HK-2 (cell line): Measurements from ENCODE around the gene GCN1.
A peak's percentile ranks its signal among the peaks of the same experiment; 100 is the strongest.
"Not testable (repeated sequence)": the region's sequence is repeated elsewhere in the genome, so short reads cannot be mapped to it uniquely, and the experiment has no call there.

Experiments used
- DNase-seq: peaks from one replicate; pipeline ENCODE4 v3.0.0-alpha.2; 2018; ENCODE audit not compliant: unreplicated experiment

Gene GCN1

DNA sequence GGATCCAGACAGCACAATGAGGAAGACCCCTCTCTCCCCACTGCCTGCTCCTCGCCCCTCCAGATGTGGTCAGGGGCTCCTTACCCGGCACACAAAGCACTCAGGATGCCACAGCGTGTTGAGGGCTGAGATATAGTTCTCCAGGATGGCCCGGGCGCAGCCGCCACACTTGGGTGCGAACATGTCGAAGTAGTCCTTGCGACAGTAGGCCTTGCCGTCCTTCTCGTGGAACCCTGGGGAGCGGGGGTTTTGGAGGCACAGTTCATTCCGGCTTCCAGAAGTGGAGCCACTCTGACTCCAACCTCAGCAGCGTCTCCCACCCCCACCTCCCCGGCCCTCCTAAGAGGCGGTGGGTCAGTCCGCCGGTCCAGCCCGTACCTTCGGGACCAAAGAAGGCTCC is 19.2 kb upstream of the GCN1 start:
- no peak for DNase-seq

DNA sequence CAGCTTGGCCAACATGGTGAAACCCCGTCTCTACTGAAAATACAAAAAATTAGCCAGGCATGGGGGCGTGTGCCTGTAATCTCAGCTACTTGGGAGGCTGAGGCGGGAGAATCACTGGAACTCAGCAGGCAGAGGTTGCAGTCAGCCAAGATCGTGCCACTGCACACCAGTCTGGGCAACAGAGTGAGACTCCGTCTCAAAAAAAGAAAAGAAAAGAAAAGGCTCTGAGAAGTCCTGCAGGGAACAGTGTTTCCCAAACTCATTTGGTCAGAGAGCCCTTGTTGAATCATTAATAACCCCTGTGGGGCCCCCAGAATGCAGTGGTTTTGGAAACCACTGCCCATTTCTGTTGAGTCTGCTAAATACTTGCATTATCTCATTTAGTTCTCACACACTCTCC is 18.7 kb upstream of the GCN1 start:
- not testable (repeated sequence) for DNase-seq

DNA sequence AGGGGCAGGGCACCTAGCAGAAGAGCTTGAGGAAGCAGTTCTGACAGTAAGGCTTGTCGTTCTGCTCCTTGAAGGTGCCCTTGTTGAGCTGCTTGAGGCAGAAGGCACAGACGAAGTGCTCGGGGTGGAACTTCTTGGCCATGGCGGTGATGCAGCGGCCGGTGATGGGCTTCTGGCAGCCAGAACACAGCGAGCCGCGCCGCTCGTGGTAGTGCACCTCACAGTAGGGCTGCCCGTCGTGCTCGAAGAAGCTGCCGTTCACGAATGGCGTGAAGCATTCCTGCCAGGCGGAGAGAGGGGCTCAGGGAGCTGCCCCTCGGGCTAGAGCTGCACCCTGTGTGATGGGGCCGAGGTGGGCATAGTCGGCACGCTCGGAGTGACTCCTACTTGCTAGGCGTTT is 17.8 kb upstream of the GCN1 start:
- no peak for DNase-seq

DNA sequence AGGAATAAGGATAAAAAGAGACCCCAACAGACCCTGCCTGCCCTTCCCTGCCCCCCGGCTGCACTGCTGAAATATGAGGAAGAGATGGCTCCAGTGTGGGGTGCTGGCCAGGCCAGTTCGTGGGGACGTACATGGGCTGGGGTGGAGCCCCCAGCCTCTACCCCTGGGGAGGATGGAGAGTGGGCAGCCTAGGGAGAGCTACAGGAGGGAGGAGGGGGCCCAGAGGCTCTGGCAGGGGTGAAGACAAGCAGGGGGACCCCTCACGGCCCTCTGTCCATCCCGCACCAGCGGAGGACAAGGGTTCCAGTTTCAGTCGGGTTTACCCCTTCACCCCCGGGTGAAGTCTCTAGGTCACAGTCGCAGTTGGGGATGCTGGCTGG is 17.4 kb upstream of the GCN1 start:
- no peak for DNase-seq

DNA sequence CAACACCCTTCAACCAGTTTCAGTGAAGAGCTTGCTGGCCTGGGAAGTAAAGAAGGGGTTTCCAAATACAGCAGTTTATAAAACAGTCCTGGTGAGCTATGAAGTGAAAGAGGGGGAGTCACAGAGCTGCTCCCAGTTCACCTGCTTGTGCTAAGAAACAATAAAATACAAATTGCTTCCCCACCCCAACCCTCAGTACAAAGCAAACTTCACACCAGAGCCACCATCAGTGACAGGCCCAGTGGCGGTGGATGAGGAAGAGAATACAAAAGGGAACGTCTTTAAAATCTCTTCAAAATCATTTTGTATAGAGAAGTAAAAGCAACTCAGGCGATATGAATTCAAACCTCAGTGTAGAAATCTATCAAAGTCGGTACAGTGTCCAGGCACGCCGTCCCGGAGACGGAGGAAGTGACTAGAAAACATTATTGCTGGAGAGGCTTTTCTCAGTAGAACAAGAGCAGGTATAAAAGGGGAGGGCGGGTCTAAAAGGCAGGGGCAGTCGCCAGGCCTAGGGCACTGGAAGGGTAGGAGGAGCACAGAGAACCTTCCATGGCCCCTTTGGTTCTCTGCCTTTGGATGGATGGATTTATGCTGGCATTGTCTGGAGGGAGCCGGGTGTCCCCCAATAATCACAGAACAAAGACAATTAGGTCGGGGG is 16.9 kb upstream of the GCN1 start:
- no peak for DNase-seq

DNA sequence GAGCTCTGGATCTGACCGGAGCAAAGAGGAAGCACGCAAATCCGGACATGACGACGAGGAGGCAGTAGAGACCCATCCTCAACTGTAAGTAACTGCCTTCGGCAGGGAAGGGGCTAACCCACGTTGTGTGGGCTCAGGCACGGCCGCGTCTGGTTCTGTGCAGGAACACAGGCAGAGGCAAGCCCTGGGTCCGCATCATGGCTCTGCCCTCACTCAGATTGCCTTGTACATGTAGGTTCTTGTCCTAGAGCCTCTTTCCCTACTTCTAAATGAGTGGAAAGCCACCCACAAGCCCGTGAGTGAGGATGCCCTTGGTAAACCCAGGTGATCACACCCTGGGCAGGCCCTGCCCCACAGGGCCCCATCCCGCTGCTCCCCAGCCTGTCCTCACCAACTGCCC is 15.3 kb upstream of the GCN1 start:
- no peak for DNase-seq

DNA sequence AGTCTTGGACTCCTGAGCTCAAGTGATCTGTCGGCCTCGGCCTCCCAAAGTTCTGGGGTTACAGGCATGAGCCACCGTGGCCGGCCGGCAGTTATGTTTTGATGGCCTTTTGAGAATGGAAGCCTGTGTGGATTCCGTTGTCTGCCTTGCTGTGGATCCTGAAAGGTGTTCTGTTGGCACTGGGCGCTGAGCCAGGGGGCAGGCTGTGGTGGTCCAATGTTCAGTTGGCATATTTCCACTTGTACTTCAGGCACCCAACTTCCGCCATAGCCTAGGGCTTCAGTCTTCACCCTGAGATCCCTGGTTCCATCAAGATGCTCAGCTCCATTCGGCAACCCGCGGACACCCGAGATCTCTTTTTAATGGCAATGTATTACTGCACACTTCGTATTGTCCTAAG is 12.7 kb upstream of the GCN1 start:
- DNase-seq = no peak

DNA sequence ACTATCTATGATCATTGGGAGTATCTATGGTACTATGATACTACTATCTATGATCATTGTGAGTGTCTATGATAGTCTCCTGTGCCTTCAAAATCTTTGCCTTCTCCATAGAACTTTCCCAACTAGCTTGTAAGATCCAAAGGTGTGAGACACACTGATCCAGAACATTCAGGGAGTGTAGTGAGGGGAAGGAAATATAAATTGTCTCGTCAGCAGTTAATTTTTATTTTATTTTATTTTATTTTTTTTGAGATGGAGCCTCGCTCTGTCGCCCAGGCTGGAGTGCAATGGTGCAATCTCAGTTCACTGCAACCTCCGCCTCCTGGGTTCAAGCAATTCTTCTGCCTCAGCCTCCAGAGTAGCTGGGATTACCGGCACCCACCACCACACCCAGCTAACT is 12.3 kb upstream of the GCN1 start:
- DNase-seq = not testable (repeated sequence)

DNA sequence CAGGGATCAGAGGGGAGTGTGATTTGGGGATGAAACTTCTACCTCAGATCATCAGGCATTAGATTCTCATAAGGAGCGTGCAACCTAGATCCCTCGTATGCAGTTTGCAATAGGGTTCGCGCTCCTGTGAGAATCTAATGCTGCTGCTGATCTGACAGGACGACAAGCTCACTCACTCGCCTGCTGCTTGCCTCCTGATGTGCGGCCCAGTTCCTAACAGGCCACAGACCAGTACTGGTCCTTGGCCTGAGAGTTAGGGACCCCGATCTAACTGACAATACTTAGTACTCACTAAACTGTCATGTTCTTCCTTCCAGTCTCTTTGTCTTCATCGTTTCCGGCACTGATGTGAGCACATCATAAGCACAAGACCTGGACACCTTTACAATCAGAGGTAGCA is 11.7 kb upstream of the GCN1 start:
- no peak for DNase-seq

DNA sequence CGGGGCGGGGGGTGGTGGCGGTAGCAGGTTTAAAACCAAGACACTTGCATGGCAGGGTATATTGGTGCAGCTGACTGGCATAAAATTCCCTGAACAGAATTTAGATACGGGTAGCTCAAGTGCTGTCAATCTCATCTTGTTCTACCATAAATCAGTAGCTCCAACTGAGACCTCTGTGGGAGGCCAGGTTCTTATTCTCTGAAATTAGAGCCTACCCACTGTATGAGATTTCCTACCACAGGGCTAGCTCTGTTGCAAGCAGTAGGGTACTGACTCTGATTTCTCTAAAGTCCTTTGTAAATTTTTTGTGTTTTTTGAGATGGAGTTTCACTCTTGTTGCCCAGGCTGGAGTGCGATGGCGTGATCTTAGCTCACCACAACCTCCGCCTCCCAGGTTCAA is 9.7 kb upstream of the GCN1 start:
- no peak for DNase-seq

DNA sequence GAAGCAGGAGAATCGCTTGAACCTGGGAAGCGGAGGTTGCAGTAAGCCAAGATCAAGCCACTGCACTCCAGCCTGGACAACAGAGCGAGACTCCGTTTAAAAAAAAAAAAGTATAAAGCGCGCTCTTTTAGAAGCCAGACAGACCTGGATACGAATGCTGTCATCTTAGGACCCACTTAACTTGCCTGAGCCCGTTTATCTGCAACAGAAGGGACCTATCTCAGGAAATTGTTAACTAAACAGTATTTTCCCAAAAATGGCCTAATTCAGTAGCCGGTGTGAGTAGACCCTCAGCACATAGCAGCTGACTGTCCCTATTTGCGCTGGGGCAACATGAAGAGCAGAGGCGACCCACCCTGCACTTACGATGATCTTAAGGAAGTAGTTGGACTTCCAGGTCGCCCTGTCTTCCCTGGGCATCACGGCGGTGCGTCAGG is 5.9 kb upstream of the GCN1 start:
- no peak for DNase-seq

DNA sequence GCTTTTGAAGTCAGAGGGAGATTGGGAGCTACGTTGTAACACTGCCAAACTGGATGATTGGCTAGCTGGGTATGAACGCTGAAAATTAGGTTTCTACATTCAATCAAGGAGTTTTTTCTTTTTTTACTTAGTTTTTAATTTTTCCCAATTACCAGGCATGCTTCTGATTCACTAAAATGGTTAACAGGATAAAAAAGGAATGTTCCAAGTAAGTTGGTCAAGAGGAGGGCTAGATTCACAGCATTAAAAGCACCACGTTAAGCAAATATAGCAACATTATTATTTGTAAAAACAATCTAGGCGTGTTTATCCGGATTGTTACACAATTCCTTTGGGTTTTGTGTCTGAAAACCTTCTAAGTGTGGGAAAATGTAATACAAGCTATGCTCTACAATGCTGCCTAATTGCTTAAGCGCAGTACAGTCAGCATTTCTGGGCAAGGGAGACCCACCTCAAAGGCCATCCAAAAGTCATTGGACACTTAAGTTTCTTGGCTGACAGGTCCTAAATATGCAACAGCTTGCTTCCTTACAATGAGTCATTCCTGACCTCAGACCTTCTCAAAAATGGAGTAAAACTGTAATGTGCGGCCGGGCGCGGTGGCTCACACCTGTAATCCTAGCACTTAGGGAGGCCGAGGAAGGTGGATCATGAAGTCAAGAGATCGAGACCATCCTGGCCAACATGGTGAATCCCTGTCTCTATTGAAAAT is 5.2 kb upstream of the GCN1 start:
- DNase-seq = no peak

DNA sequence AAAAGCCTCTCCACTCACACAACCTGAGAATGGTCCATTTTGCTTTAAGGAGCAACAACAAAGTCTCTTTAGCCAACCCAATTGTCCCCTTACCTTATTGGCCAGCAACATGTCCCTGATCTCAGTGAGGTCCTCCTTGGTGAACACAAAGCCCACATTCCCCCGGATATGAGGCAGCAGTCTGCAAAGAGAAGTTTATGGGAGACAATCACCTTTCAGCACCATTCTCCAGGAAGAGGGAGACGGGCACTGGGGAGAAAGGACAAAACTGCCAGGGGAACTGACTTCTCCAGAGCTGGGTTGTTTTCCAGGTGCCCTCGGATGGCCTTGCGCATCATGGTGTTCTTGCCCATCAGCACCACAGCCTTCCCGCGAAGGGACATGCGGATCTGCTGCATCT is 4.5 kb upstream of the GCN1 start:
- no peak for DNase-seq

DNA sequence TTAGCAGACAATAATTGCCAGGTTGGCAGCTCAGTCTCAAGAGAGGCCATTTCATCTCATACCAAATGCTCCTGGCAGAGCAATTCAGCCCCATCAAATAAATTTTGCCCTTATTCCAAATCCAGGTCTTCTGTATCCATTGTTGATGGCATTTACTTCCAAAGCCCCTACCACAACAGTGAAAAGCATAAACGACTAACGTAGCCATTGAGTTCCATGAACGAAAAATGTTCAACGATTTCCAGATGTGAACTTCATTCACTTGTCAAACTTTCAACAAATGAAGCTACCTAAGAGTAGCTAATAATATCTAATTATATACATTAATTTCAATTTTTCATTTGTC is 3.0 kb upstream of the GCN1 start:
- no peak for DNase-seq

DNA sequence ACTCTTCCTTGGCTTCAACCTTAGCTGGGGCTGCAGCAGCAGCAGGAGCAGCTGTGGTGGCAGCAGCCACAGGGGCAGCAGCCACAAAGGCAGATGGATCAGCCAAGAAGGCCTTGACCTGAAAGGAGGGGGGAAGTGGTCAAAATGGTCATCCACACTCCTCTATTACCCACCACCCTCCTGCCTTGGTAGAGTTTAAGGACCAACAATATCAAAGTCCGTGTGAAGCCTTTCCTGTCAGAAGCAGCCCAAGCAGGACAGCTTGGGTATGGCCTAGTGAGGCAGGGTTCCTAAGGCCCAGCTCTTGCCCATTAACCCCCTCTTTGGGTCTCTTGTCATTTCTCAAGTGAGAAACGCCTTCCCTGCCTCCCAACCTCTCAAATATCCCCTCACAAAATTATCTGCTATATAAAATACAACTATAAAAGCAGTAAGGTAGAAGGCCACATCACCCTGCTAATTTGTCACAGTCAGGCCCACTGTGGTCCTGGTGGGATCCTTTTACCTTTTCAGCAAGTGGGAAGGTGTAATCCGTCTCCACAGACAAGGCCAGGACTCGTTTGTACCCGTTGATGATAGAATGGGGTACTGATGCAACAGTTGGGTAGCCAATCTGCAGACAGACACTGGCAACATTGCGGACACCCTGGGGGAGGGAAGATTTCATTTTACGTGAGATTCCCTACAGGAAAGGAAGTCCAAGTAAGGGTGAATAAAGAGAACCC is 2.5 kb upstream of the GCN1 start:
- not testable (repeated sequence) for DNase-seq

DNA sequence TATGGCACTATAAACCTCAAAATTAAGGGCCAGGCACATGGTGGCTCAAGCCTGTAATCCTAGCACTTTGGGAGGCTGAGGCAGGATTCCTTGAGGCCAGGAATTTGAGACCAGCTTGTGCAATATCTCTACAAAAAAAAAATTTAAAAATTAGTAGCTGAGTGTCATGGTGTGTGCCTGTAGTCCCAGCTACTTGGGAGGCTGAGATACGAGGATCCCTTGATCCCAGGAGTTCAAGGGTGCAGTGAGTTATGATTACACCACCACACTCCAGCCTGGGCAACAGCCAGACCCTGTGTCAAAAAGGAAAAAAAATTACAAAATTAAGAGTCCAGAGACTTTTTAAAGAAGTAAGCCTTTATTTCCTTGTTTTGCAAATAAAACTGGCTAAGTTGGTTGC is 1.8 kb upstream of the GCN1 start:
- DNase-seq = no peak

DNA sequence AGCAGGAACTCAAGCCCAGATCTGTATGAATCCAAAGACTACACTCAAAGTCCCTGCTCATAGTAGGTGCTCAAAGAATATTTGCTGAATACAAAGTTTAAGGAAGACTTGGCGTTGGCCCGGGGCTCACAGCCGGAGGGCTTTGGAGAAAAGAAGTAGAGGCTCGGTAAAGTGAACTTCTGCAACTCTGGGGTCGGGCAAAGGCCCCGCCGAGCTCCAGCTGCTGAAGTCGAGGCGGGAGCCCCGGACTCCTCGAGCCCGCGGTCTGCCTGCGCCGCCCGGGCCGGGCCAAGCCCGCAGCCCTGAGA is 335 bp downstream of the GCN1 start:
- no peak for DNase-seq

DNA sequence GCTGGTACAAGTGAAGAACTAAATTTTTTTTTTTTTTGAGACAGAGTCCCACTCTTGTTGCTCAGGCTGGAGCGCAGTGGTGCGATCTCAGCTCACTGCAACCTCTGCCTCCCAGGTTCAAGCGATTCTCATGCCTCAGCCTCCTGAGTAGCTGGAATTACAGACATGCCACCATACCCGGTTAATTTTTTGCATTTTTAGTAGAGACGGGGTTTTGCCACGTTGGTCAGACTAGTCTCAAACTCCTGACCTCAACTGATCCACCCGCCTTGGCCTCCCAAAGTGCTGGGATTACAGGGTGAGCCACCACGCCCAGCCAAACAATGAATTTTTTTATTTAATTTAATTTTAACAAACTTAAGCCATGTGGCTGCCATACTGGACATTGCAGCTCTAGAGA is 1.2 kb downstream of the GCN1 start:
- not testable (repeated sequence) for DNase-seq

DNA sequence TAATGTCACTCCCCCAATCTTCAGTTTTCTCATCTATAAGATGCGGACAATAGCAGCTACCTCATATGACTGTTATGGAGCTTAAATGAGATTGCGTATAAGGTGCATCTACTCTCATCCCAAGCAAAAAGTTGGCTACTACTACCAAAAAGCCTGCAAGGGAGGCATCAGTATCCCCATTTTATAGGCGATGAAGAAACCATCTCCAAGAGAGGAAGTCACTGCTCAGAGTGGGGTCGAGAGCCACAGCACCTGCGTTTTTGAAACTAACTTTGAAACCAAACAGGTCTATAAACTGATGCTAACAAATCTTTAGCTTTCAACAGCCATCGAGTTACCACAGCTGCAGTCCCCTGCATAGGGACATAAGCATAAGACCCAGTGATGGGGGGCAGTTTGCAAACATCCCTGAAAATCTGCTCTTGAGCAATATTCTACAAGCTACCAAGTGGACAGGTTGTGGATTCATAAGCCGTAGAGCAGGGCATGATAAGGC is 3.5 kb downstream of the GCN1 start:
- DNase-seq = no peak

DNA sequence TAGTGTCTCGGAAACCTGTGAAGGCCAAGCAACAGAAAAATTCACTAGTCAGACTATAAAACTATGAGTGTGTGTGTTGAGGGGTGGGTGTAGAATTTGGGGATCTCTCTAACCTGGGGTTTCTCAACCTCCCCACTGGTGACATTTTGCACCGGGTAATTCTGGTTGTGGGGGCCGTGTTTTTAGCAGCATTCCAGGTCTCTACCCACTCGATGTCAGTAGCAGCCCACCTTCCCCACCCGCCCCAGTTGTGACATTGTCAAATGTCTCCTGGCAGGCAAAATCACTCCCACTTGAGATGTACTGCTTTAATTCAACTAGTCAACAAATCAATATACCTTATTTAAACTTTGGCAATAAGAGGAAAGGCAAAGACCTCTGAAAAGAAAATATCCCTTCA is 4.1 kb downstream of the GCN1 start:
- DNase-seq = no peak

DNA sequence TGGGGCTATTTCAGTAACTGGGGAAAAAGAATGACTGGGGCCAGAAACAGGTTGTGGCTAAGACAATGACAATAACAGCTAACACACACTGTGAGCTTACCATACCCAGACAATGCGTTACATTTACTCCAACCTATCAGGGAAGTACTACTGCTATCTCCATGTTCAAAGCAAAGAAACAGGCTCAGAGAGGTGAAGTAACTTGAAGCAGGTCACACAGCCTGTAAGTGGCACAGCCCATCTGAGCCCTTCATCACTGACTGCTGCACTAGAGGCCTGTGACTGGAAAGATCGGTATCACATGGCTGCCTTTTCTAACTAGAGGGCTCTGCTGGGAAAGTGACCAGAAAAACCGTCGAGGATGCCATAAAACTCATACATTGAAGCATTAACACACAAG is 7.9 kb downstream of the GCN1 start:
- no peak for DNase-seq

DNA sequence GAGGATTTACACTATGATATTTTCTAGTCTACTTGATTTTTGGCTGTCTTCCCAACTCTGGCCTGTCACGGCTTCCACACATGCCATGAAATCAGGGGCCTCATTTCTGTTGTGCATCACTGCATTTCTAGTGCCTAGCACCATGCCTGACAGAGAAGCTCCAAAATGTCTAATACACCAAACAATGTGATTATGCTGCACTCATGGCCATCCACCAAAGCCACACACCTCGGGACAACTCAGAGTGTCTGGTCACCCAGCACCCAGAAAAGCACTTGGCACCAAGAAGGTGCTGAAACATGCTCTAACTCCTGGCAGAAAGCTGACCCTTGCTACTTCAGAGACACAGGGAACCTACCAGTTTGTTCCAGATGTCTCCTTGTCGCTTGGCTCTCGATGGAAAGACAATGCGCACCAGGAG is 11.3 kb downstream of the GCN1 start:
- peak; percentile 62 for DNase-seq

DNA sequence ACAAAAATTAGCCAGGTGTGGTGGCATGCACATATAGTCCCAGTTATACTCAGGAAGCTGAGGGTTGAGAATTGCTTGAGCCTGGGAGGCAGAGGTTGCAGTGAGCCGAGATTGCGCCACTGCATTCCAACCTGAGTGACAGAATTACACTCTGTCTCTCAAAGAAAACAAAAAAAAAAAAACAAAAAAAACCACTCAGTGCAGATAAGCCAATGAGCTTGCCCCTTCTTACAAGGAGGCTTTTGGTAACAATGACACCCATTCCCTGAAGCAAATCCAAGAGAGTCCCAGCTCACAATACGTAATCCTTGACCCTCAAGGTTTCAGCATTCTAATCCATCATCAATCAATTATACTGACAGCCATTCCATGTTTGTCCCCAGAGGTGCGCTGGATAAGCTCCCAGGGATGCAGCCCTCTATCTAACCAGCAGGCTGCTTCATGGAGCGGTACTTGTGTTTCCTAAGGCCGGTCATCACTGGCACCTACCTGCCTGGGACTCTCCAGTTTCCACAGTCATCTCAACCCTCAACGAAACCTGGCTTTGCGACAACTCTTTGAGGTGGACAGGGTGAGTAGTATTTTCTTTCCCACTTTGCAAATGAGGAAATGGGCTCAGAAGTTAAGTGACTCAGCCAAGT is 12.4 kb downstream of the GCN1 start:
- peak; percentile 62 for DNase-seq
